Activated naive CD4-positive, alpha-beta T cell treated with anti-CD3 and anti-CD28 coated beads for 36 hours (primary cell): ENCODE data around the gene DRC7. TPM values are rescaled to one million over a fixed set of nuclear protein-coding genes. Genes with fewer than 3 reads are reported as not detected.

Experiments used
- CTCF ChIA-PET: fragments of 350-600 bp; sonication (Branson Sonifier 250); formaldehyde crosslinking; loops from one replicate; lab custom pipeline; 2021; ENCODE audit warnings: antibody characterized with exemption; lab: Charles Lee
- DNase-seq: peaks from one replicate; pipeline ENCODE4 v3.0.0-alpha.2; 2020
- H3K27ac Mint-ChIP-seq: one replicate; pipeline ENCODE4 v1.8.0; 2021; ENCODE audit warnings: mild to moderate bottlenecking, mixed read lengths
- H3K27me3 Mint-ChIP-seq: one replicate; pipeline ENCODE4 v1.8.0; 2021; ENCODE audit warnings: low read depth, mixed read lengths
- H3K36me3 Mint-ChIP-seq: one replicate; pipeline ENCODE4 v1.8.0; 2021; ENCODE audit warnings: low read depth, mixed read lengths
- H3K4me1 Mint-ChIP-seq: one replicate; pipeline ENCODE4 v1.8.0; 2021; ENCODE audit warnings: low read depth, mixed read lengths
- H3K4me3 Mint-ChIP-seq: one replicate; pipeline ENCODE4 v1.8.0; 2021; ENCODE audit warnings: mild to moderate bottlenecking, moderate library complexity, mixed read lengths
- H3K9me3 Mint-ChIP-seq: one replicate; pipeline ENCODE4 v1.8.0; 2021; ENCODE audit warnings: mixed read lengths
- intact Hi-C: fragments of 100-400 bp; cut with micrococcal nuclease; formaldehyde crosslinking; loops from one replicate; pipeline ENCODE4 v1.15.1; 2023
- total RNA-seq, 2 experiments: library from RNA; stranded (reverse); gene quantifications; one replicate each; pipeline ENCODE4 v1.2.3, GENCODE V29; 2021

DRC7 gene
- total RNA-seq, 2 experiments from 2014 or later, result 0.49 TPM; not detected in 1

DNA sequence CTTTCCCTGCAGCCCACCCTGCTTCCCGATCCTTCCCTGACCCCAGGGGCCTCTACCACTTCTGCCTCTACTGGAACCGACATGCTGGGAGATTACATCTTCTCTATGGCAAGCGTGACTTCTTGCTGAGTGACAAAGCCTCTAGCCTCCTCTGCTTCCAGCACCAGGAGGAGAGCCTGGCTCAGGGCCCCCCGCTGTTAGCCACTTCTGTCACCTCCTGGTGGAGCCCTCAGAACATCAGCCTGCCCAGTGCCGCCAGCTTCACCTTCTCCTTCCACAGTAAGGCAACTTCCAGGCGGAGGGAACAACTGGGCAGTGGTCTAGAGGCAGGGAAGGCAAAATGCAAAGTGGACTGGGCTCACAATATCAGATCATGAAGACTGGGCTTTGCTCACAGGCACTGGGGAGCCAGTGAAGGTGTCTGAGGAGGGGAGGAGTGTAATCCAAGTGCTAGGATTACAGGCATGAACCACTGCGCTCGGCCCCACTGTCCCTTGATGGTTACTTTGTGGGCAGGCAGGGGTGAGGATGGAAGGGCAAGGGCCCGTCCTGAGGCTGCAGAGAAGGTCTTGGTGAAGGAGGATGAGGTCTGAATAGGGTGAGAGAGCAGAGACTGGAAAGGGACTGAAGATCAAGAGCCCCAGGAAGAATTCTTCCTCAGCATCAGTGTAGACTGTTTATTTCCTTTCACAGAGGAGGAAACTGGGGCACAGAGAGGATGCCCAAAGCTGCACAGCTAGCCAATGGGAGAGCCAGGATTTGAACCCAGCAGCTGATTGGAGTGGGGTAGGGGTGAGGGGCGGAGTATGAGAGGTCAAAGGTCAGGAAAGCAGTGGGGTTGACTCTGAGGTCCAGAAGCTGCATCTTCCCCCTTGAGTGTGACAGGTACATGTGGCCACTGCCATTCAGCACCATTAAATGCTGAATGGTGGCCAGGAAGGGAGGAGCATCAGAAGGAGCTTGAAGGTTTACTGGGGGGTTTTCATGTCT is 43.0 kb upstream of the DRC7 start:
- H3K9me3 Mint-ChIP-seq, result no peaks in the 10 kb centered on the region
- no peak overlapping the region for H3K4me3 Mint-ChIP-seq
- no peaks in the 10 kb centered on the region for H3K27me3 Mint-ChIP-seq
- H3K27ac Mint-ChIP-seq, result no peak overlapping the region
- intact Hi-C loops, result no loop called here
- peaks cover 17% of the 10 kb centered on the region for H3K4me1 Mint-ChIP-seq
- H3K36me3 Mint-ChIP-seq, result no peaks in the 10 kb centered on the region
- CTCF ChIA-PET, result interaction anchor here (1.2 to 5.3 kb wide), 7 partner anchors 52 to 84 kb away, joined by 3 to 94 read pairs (median 5); partner anchors contain the start of gene KATNB1
- DNase-seq, result peak; percentile 23

DNA sequence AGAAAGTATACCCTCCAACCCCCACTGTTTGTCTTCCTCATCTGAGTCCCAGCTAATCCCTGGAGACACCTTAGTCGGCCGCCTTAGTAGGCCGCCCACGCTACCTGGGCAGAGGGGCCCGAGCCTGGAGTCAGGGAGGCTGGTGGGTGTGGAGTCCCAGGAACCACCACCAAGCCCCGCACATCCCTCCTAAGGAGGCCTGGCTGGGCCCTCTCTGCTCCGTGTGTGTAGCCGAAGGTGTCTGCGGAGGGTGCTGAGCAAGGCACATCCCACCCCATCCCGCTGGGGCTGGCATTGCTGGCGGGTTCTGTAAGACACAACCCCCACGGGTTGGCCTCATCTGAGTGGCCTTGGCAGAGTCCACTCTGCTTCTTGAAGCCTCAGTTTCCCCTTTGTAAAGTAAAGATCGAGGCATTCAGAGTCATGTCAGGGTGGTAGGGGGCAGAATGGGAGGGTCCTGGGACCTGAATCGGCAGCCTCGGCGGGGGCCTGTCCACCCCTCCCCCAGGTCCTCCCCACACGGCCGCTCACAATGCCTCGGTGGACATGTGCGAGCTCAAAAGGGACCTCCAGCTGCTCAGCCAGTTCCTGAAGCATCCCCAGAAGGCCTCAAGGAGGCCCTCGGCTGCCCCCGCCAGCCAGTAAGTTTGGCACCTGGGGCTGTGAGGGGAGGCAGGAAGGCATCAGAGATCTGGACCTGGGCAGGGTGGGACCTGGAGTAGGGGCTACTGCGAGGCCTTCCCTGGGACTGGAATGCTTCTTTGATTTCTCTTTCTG is 41.7 kb upstream of the DRC7 start:
- intact Hi-C loops, result no loop called here
- Mint-ChIP-seq H3K4me3 (no peak overlapping the region), H3K9me3 (no peaks in the 10 kb centered on the region), H3K4me1 (peaks cover 14% of the 10 kb centered on the region), H3K27me3 (no peaks in the 10 kb centered on the region), H3K27ac (no peak overlapping the region), H3K36me3 (no peaks in the 10 kb centered on the region)
- CTCF ChIA-PET, result interaction anchor here (0.7 to 2.1 kb wide), 7 partner anchors 9 to 83 kb away, joined by 3 to 7 read pairs (median 4); partner anchors contain the start of gene KATNB1
- DNase-seq, result no peak

DNA sequence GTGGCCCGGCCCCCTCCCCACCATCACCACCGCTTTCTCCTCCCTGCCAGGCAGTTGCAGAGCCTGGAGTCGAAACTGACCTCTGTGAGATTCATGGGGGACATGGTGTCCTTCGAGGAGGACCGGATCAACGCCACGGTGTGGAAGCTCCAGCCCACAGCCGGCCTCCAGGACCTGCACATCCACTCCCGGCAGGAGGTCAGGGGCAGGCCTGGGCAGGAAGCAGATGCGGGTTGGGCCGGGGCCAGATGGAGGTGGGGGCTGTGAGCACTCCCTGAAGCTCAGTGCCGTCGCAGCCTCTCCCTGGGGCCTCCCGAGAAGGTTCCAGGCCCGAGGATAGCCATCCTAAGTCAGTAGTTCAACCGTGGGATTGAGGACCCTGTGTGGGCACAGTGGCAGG is 40.7 kb upstream of the DRC7 start:
- CTCF ChIA-PET, result no interaction called here
- no peak for DNase-seq
- intact Hi-C loops, result no loop called here
- Mint-ChIP-seq H3K4me3 (no peak overlapping the region), H3K27me3 (no peaks in the 10 kb centered on the region), H3K4me1 (peaks cover 8% of the 10 kb centered on the region), H3K9me3 (no peaks in the 10 kb centered on the region), H3K36me3 (no peaks in the 10 kb centered on the region), H3K27ac (no peak overlapping the region)

DNA sequence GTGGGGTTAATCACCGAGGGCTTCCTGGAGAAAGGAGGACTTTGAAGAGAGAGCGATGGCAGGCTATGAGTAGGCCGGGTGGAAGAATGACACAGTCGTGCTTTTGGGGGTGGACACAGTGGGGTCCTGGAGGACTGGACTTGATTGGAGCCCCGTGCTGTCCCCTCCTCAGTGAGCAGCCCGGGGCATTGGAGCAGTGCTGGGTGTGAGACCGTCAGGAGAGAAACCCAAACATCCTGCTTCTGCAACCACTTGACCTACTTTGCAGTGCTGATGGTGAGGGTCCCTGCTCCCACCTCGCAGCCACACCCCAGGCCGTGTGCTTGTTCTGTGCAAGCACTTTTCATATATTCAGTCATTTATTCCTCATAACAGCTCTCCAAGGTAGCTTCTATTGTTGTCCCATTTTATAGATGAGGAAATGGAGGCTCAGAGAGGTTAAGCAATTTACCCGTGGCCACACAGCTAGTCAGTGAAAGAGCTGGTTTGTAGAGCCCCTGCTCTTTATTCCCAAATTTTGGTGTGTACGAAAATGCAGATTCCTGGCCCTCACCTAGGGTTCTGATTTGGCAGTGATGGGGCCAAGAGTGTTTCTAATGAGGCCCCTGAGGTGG is 38.2 kb upstream of the DRC7 start:
- no peak overlapping the region for H3K27ac Mint-ChIP-seq
- peaks cover 6% of the 10 kb centered on the region for H3K4me1 Mint-ChIP-seq
- H3K36me3 Mint-ChIP-seq, result no peaks in the 10 kb centered on the region
- no peaks in the 10 kb centered on the region for H3K9me3 Mint-ChIP-seq
- no peak for DNase-seq
- CTCF ChIA-PET, result no interaction called here
- H3K27me3 Mint-ChIP-seq, result no peaks in the 10 kb centered on the region
- intact Hi-C loops, result no loop called here
- no peak overlapping the region for H3K4me3 Mint-ChIP-seq

DNA sequence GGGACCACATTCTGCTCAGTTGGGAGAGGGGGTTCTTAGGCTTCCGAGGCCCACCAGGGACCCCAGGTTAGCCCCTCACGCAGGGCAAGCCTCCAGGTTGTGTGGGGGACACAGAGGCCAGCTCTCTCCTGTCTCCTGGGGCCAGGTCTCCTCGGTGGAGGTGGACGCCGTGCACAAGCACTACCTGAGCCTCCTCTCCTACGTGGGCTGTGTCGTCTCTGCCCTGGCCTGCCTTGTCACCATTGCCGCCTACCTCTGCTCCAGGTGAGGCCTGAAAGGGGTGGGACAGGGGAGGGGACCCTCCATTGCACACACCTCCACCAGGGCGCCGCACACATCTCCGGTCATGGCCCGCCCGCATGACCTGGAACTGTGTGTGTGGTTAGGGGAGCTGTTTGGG is 37.4 kb upstream of the DRC7 start:
- CTCF ChIA-PET, result interaction anchor here (1.5 kb wide), 1 partner anchor 81 kb away, joined by 5 read pairs; no protein-coding TSS in a partner anchor
- Mint-ChIP-seq H3K27ac (no peak overlapping the region), H3K4me1 (no peaks in the 10 kb centered on the region), H3K36me3 (no peaks in the 10 kb centered on the region), H3K27me3 (no peaks in the 10 kb centered on the region), H3K9me3 (no peaks in the 10 kb centered on the region), H3K4me3 (no peak overlapping the region)
- intact Hi-C loops, result no loop called here
- DNase-seq, result no peak

DNA sequence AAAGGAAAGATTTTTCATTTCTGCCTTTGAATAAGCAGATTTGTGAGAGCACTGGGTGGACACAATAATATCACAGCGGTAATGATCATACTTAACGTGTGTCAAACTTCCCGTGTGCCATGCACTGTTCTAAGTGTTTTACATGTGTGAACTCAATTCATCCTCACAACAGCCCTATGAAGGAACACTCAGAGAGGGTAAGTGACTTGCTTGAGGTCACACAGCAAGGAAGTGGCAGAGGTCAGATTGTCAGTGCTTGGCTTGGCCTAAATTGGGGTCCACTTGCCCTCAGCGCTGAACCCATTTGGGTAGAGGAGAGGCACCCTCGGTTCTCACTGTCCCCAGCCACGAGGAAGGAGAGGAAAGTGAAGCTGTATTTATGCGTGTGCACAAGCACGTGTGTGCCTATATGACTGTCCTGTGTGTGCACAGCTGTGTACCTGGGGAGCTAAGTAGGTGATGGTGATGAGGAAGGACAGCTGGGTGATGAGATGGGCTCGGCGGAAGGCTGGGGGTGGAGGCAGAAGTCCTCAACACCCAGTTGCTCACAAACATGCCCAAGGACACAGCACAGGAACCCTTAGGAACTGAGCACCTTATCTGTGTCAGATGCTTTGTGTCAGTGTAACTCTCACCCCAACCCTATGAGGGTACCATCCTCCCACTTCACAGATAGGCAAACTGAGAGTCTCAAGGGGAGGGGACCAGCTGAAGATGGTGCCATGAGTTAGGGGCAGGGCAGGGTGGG is 36.3 kb upstream of the DRC7 start:
- H3K27me3 Mint-ChIP-seq, result no peaks in the 10 kb centered on the region
- no peak overlapping the region for H3K4me3 Mint-ChIP-seq
- no peak overlapping the region for H3K27ac Mint-ChIP-seq
- no peak for DNase-seq
- H3K36me3 Mint-ChIP-seq, result no peaks in the 10 kb centered on the region
- H3K9me3 Mint-ChIP-seq, result no peaks in the 10 kb centered on the region
- CTCF ChIA-PET, result interaction anchor here (1.5 kb wide), 1 partner anchor 82 kb away, joined by 5 read pairs; no protein-coding TSS in a partner anchor
- H3K4me1 Mint-ChIP-seq, result no peaks in the 10 kb centered on the region
- intact Hi-C loops, result no loop called here

DNA sequence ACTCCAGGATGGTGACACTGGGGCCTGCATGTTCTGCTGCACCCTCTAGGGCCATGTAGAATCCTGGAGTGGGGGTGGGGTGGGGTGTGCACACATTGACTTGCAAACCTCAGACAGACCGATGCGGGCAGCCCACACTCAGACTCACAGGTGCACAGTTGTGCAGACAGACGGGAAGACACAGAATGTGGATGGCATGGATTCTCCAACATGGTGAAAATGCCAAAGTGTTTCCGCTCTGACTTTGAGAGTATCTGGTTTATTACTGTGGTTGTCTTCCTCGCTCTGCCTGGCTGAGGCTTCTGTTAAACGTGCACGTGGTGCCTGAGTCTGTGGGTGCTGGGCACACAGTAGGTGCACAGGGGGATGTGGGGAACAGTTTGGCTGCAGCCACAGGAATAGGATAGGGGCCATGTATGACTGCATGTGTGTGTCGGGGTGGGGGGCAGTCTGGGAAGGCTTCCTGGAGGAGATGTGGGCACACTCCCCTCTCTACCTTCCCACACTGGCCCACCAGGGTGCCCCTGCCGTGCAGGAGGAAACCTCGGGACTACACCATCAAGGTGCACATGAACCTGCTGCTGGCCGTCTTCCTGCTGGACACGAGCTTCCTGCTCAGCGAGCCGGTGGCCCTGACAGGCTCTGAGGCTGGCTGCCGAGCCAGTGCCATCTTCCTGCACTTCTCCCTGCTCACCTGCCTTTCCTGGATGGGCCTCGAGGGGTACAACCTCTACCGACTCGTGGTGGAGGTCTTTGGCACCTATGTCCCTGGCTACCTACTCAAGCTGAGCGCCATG is 35.5 kb upstream of the DRC7 start:
- Mint-ChIP-seq H3K4me1 (no peaks in the 10 kb centered on the region), H3K4me3 (no peak overlapping the region), H3K9me3 (no peaks in the 10 kb centered on the region), H3K36me3 (no peaks in the 10 kb centered on the region), H3K27ac (no peak overlapping the region), H3K27me3 (no peaks in the 10 kb centered on the region)
- intact Hi-C loops, result no loop called here
- CTCF ChIA-PET, result interaction anchor here (1.1 to 1.5 kb wide), 2 partner anchors 10 to 82 kb away, joined by 4 to 5 read pairs; no protein-coding TSS in a partner anchor
- DNase-seq, result no peak

DNA sequence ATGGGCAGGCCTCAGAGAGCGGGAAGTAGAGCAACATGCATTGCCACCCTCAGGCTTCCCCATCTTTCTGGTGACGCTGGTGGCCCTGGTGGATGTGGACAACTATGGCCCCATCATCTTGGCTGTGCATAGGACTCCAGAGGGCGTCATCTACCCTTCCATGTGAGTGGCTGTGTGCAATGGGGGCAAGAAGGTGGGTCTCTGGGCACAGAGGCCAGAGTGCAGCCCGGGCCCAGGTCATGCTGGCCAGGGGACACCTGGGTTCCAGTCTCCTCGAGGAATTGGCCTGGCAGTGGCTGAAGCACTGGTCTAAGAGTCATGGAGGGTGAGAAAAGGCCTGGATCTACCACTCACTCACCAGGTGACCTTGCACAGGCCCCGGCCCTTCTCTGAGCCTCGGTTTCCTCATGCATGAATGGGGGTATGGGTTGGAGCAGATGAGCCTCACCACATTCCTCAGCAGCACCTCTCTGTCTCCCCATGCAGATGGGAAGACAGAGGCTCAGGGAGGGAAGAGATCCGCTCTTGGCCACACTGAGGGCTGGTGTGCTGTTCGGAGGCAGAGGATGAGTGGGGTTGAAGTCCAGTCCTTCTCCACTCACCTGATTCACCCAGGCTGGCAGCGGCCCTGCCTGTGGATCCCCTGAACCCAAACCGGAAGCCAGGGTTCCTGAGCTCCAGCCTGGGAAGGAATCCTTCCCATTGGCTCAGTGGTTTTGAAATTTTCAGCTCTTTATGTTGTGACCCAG is 33.7 kb upstream of the DRC7 start:
- CTCF ChIA-PET, result interaction anchor here (1.1 kb wide), 1 partner anchor 11 kb away, joined by 4 read pairs; no protein-coding TSS in a partner anchor
- H3K9me3 Mint-ChIP-seq, result no peaks in the 10 kb centered on the region
- no peaks in the 10 kb centered on the region for H3K27me3 Mint-ChIP-seq
- H3K4me3 Mint-ChIP-seq, result no peak overlapping the region
- H3K27ac Mint-ChIP-seq, result no peak overlapping the region
- intact Hi-C loops, result no loop called here
- DNase-seq, result no peak
- no peaks in the 10 kb centered on the region for H3K36me3 Mint-ChIP-seq
- no peaks in the 10 kb centered on the region for H3K4me1 Mint-ChIP-seq

DNA sequence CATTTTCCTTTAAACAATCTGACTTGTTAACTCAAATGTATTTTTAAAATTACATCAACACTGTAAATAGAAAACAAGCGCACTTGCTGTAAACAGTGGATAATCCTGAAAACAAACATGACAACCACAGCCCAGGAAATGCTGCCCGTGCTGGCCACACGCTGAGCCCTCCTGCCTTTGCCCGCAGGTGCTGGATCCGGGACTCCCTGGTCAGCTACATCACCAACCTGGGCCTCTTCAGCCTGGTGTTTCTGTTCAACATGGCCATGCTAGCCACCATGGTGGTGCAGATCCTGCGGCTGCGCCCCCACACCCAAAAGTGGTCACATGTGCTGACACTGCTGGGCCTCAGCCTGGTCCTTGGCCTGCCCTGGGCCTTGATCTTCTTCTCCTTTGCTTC is 33.1 kb upstream of the DRC7 start:
- H3K27ac Mint-ChIP-seq, result no peak overlapping the region
- no peaks in the 10 kb centered on the region for H3K36me3 Mint-ChIP-seq
- no peaks in the 10 kb centered on the region for H3K9me3 Mint-ChIP-seq
- H3K4me3 Mint-ChIP-seq, result no peak overlapping the region
- no peaks in the 10 kb centered on the region for H3K4me1 Mint-ChIP-seq
- intact Hi-C loops, result no loop called here
- DNase-seq, result no peak
- CTCF ChIA-PET, result no interaction called here
- no peaks in the 10 kb centered on the region for H3K27me3 Mint-ChIP-seq

DNA sequence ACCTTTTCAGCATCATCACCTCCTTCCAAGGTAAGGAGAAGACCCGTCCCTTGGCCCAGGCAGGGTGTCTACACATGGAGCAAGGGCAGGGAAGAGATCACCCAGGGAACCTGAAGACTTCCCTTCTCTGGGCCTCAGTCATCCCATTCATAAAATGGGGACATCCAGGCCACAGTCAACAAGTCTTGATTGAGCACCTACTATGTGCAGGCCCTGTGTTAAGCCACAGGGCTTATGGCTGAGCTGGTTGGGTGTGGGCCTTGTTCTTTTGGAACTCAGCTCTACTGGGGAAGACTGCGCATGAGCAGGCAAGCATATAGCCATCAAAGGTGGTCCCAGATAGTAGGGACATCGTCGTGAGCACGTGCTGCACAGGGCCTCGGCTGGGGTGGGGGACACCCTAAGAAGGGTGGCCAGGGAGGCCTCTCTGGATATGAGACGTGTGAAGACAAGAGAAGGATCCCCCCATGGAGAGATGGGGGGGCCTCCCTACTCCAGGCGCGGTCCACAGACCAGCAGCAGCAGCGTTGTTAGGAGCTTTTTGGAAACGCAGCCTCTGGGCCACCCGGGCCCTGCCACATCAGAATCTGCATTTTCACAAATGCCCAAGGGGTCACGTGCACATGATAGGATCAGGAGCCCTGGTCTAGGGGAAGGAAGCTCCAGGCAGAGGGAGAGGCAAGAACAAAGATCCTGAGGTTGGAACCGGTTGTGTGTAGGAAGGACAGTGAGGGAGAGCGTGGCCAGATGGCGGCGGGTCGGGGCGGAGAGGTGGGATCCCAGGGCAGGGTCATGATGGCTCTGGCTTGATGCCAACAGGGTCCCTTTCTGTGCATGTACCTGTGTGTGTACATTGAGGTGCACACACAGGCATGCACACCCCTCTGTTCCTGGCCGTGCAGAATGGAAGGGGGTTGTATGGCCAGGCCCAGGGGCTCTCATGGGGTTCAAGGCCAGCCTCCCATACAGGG is 32.4 kb upstream of the DRC7 start:
- CTCF ChIA-PET, result no interaction called here
- no peaks in the 10 kb centered on the region for H3K4me1 Mint-ChIP-seq
- H3K4me3 Mint-ChIP-seq, result no peak overlapping the region

More for the DNA sequence above, 32.4 kb upstream of the DRC7 start:
- Mint-ChIP-seq H3K27ac (no peak overlapping the region), H3K36me3 (no peaks in the 10 kb centered on the region), H3K27me3 (no peaks in the 10 kb centered on the region), H3K9me3 (no peaks in the 10 kb centered on the region)
- intact Hi-C loops, result no loop called here
- no peak for DNase-seq
